Measurements from ENCODE around the gene CMTR2. TPM values are rescaled to one million over a fixed set of nuclear protein-coding genes. Genes with fewer than 3 reads are reported as not detected.

CMTR2 gene, protein sequence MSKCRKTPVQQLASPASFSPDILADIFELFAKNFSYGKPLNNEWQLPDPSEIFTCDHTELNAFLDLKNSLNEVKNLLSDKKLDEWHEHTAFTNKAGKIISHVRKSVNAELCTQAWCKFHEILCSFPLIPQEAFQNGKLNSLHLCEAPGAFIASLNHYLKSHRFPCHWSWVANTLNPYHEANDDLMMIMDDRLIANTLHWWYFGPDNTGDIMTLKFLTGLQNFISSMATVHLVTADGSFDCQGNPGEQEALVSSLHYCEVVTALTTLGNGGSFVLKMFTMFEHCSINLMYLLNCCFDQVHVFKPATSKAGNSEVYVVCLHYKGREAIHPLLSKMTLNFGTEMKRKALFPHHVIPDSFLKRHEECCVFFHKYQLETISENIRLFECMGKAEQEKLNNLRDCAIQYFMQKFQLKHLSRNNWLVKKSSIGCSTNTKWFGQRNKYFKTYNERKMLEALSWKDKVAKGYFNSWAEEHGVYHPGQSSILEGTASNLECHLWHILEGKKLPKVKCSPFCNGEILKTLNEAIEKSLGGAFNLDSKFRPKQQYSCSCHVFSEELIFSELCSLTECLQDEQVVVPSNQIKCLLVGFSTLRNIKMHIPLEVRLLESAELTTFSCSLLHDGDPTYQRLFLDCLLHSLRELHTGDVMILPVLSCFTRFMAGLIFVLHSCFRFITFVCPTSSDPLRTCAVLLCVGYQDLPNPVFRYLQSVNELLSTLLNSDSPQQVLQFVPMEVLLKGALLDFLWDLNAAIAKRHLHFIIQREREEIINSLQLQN
- total RNA-seq (22.5 TPM), polyA plus RNA-seq (ENCODE audit: insufficient read depth in 1 of 8, insufficient read length in 8 of 8, low replicate concordance in 1 of 8) (10 to 100 TPM; 17.2 to 28.9 (median 20.0) TPM)
- long read RNA-seq, donor 1, full-length matches to known transcripts: 1 of 1 reads
- long read RNA-seq, donor 1, partial matches to known transcripts: 0 of 1 reads
- long read RNA-seq, donor 1, other reads (novel, unspliced or antisense): 0 of 1 reads
- long read RNA-seq, donor 2, full-length matches to known transcripts: 1 of 1 reads
- long read RNA-seq, donor 2, partial matches to known transcripts: 0 of 1 reads
- long read RNA-seq, donor 2, other reads (novel, unspliced or antisense): 0 of 1 reads
- long read RNA-seq, donor 3, full-length matches to known transcripts: 5 of 5 reads
- long read RNA-seq, donor 3, partial matches to known transcripts: 0 of 5 reads
- long read RNA-seq, donor 3, other reads (novel, unspliced or antisense): 0 of 5 reads
- long read RNA-seq, donor 4, full-length matches to known transcripts: 4 of 4 reads
- long read RNA-seq, donor 4, partial matches to known transcripts: 0 of 4 reads
- long read RNA-seq, donor 4, other reads (novel, unspliced or antisense): 0 of 4 reads
- long read RNA-seq, donor 5, full-length matches to known transcripts: 5 of 5 reads
- long read RNA-seq, donor 5, partial matches to known transcripts: 0 of 5 reads
- long read RNA-seq, donor 5, other reads (novel, unspliced or antisense): 0 of 5 reads
- long read RNA-seq, donor 6, full-length matches to known transcripts: 3 of 3 reads
- long read RNA-seq, donor 6, partial matches to known transcripts: 0 of 3 reads
- long read RNA-seq, donor 6, other reads (novel, unspliced or antisense): 0 of 3 reads
- long read RNA-seq, donor 7, partial matches to known transcripts: 0 of 2 reads
- long read RNA-seq, donor 7, other reads (novel, unspliced or antisense): 0 of 2 reads
- long read RNA-seq, donor 8, full-length matches to known transcripts: 7 of 7 reads
- long read RNA-seq, donor 8, partial matches to known transcripts: 0 of 7 reads
- long read RNA-seq, donor 8, other reads (novel, unspliced or antisense): 0 of 7 reads
- long read RNA-seq, donor 9: 0 reads
- long read RNA-seq, donor 10, full-length matches to known transcripts: 4 of 4 reads
- long read RNA-seq, donor 10, partial matches to known transcripts: 0 of 4 reads
- long read RNA-seq, donor 10, other reads (novel, unspliced or antisense): 0 of 4 reads
- long read RNA-seq, donor 11, full-length matches to known transcripts: 1 of 1 reads
- long read RNA-seq, donor 11, partial matches to known transcripts: 0 of 1 reads
- long read RNA-seq, donor 11, other reads (novel, unspliced or antisense): 0 of 1 reads

DNA sequence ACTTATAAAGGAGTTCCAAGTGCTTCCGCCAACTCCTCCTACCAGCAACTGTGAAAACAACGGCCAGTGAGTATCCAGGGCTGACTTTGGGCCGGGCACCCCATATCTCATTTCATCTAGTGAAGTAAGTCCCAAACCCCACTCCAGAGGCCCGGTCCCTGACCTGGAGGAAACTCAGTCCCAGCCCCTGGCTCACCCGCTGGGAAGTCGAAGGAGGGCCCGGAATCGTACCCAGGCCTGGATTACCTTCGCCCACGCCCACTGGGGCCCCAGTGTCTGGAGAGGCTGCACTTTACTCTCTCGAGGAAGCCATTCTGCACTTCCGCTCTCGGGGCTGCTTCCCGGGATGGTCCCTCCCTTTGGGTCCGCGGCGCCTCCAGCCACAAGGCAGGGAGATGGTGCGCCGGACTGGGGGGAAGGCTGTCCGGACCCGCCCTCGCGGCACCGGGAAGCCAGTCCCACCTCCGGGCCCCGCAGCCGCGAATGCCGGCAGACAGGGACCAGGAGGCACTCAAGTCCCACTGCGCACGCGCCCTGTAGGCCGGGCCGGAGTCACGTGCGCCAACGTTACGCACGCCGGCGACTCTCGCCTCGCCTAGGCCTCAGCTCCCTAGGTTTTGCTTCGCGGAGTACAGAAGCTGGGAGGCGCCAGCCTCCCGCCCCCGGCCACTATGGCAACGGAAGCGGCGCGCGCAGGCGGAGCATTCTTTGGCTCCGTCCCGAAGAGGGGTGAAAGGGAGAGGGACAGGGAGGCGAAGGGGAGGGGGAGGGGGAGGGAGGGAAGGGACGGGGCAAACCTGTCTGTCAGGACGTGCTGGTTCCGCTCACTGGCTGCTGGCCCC is at the start of gene CMTR2:
TSS of gene CMTR2 (minus strand) at position 513 of the 842 bp plus-strand sequence. CDS start 3,482 bp downstream, outside the sequence.
- under 1% methylated on average over 44 of the region's 60 CpGs for WGBS (ENCODE audit: insufficient coverage)
- peak within 1 kb of the TSS; percentile 92 for H3K4me3 ChIP-seq (ENCODE audit: low read length)
- peaks cover 7% of the 10 kb centered on the region for H3K4me1 ChIP-seq (ENCODE audit: control insufficient read depth, insufficient read depth, low read length)

GRCh38 chr16:71338632-71339031 is 49.4 kb upstream of the CMTR2 start:
- no peaks in the 10 kb centered on the region for H3K4me1 ChIP-seq (ENCODE audit: control insufficient read depth, insufficient read depth, low read length)
- no peaks in the 10 kb centered on the region for H3K9me3 ChIP-seq (replicated peaks; ENCODE audit: control insufficient read depth, low read depth, low read length)
- H3K4me3 ChIP-seq (ENCODE audit: low read length): no peak overlapping the region
- no peak for DNase-seq
- no CpG with 5 or more reads among the region's 1 CpG for WGBS (ENCODE audit: insufficient coverage)
- no peak overlapping the region for H3K27ac ChIP-seq (ENCODE audit: low read length)
- H3K36me3 ChIP-seq (ENCODE audit: control insufficient read depth, insufficient read depth, low read length): no peaks in the 10 kb centered on the region
- no peaks in the 10 kb centered on the region for H3K27me3 ChIP-seq (ENCODE audit: control insufficient read depth, insufficient read depth, low read length)

More for the DNA sequence above, at the start of gene CMTR2:
- H3K36me3 ChIP-seq (ENCODE audit: control insufficient read depth, insufficient read depth, low read length): peaks cover 15% of the 10 kb centered on the region
- H3K27ac ChIP-seq (ENCODE audit: low read length): peak within 1 kb of the TSS; percentile 97
- peaks cover 3% of the 10 kb centered on the region for H3K27me3 ChIP-seq (ENCODE audit: control insufficient read depth, insufficient read depth, low read length)
- no peaks in the 10 kb centered on the region for H3K9me3 ChIP-seq (replicated peaks; ENCODE audit: control insufficient read depth, low read depth, low read length)
- peak; percentile 99 for DNase-seq

- no peaks in the 10 kb centered on the region for H3K9me3 ChIP-seq (replicated peaks; ENCODE audit: control insufficient read depth, low read depth, low read length)
- H3K36me3 ChIP-seq (ENCODE audit: control insufficient read depth, insufficient read depth, low read length): no peaks in the 10 kb centered on the region
- no peak for DNase-seq
- no peak overlapping the region for H3K4me3 ChIP-seq (ENCODE audit: low read length)
- 77% methylated on average over 2 of the region's 2 CpGs for WGBS (ENCODE audit: insufficient coverage)
- H3K4me1 ChIP-seq (ENCODE audit: control insufficient read depth, insufficient read depth, low read length): no peaks in the 10 kb centered on the region
- H3K27ac ChIP-seq (ENCODE audit: low read length): no peak overlapping the region
- no peaks in the 10 kb centered on the region for H3K27me3 ChIP-seq (ENCODE audit: control insufficient read depth, insufficient read depth, low read length)
Measured at GRCh38 chr16:71338193-71338592, 49.0 kb upstream of the CMTR2 start.

DNA sequence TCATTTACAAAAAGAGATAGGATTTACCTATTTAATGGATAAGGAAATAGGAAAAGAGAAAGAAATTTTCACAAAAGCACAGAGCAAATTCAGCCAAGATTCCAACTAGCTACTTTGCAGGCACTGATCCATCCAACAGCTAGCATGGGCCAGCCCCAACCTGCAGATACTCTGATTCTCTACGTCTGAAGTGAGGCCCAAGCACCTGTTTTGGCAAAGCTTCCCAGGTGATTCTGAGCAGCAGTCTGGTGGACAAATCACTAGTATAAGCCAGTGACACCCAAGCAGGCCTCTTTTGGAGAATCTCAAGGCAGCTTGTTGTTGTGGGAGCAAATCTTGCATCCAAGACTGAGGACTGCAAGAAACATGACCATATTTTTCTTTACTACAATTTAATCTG is 48.4 kb upstream of the CMTR2 start:
- H3K9me3 ChIP-seq (replicated peaks; ENCODE audit: control insufficient read depth, low read depth, low read length): no peaks in the 10 kb centered on the region
- H3K27me3 ChIP-seq (ENCODE audit: control insufficient read depth, insufficient read depth, low read length): no peaks in the 10 kb centered on the region
- no peak overlapping the region for H3K27ac ChIP-seq (ENCODE audit: low read length)
- no peaks in the 10 kb centered on the region for H3K4me1 ChIP-seq (ENCODE audit: control insufficient read depth, insufficient read depth, low read length)
- DNase-seq: no peak
- no peak overlapping the region for H3K4me3 ChIP-seq (ENCODE audit: low read length)
- 60% methylated on average over 1 of the region's 1 CpG for WGBS (ENCODE audit: insufficient coverage)
- no peaks in the 10 kb centered on the region for H3K36me3 ChIP-seq (ENCODE audit: control insufficient read depth, insufficient read depth, low read length)

GRCh38 chr16:71328151-71328550 is 38.9 kb upstream of the CMTR2 start:
- H3K4me1 ChIP-seq (ENCODE audit: control insufficient read depth, insufficient read depth, low read length): no peaks in the 10 kb centered on the region
- H3K27ac ChIP-seq (ENCODE audit: low read length): no peak overlapping the region
- no peaks in the 10 kb centered on the region for H3K36me3 ChIP-seq (ENCODE audit: control insufficient read depth, insufficient read depth, low read length)
- 86% methylated on average over 1 of the region's 3 CpGs for WGBS (ENCODE audit: insufficient coverage)
- H3K27me3 ChIP-seq (ENCODE audit: control insufficient read depth, insufficient read depth, low read length): no peaks in the 10 kb centered on the region
- no peaks in the 10 kb centered on the region for H3K9me3 ChIP-seq (replicated peaks; ENCODE audit: control insufficient read depth, low read depth, low read length)
- no peak for DNase-seq
- H3K4me3 ChIP-seq (ENCODE audit: low read length): no peak overlapping the region

GRCh38 chr16:71327720-71328119 is 38.5 kb upstream of the CMTR2 start:
- no peak overlapping the region for H3K4me3 ChIP-seq (ENCODE audit: low read length)
- H3K27me3 ChIP-seq (ENCODE audit: control insufficient read depth, insufficient read depth, low read length): no peaks in the 10 kb centered on the region
- no peaks in the 10 kb centered on the region for H3K9me3 ChIP-seq (replicated peaks; ENCODE audit: control insufficient read depth, low read depth, low read length)
- H3K27ac ChIP-seq (ENCODE audit: low read length): no peak overlapping the region
- no peaks in the 10 kb centered on the region for H3K4me1 ChIP-seq (ENCODE audit: control insufficient read depth, insufficient read depth, low read length)
- no peak for DNase-seq
- no peaks in the 10 kb centered on the region for H3K36me3 ChIP-seq (ENCODE audit: control insufficient read depth, insufficient read depth, low read length)

GRCh38 chr16:71319999-71320398 is 30.8 kb upstream of the CMTR2 start:
- Histone ChIP-seq H3K4me1 (ENCODE audit: control insufficient read depth, insufficient read depth, low read length) (no peaks in the 10 kb centered on the region), H3K27me3 (ENCODE audit: control insufficient read depth, insufficient read depth, low read length) (no peaks in the 10 kb centered on the region), H3K36me3 (ENCODE audit: control insufficient read depth, insufficient read depth, low read length) (no peaks in the 10 kb centered on the region), H3K4me3 (ENCODE audit: low read length) (no peak overlapping the region), H3K9me3 (replicated peaks; ENCODE audit: control insufficient read depth, low read depth, low read length) (no peaks in the 10 kb centered on the region), H3K27ac (ENCODE audit: low read length) (no peak overlapping the region)
- 61% methylated on average over 2 of the region's 4 CpGs for WGBS (ENCODE audit: insufficient coverage)
- no peak for DNase-seq

DNA sequence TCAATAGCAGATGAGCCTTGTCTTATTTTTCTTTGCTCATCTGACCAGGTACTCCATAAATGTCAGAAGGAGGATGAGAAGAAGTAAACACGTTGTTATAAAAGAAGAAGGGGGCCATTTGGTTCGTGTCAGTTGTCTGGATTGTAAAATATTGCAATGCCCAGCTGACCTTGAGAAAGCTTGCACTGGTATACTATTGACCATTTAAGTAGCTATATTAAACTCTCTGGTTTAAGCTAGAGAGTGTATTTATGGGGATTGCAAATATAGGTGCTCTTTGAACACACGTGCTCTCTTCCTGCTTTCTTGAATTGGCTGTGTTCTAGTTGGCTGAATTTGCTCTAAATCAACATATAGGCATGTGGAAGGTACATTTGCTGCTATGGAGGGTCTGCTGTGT is 26.1 kb upstream of the CMTR2 start:
- 0% methylated on average over 1 of the region's 3 CpGs for WGBS (ENCODE audit: insufficient coverage)
- H3K9me3 ChIP-seq (replicated peaks; ENCODE audit: control insufficient read depth, low read depth, low read length): no peaks in the 10 kb centered on the region
- H3K4me1 ChIP-seq (ENCODE audit: control insufficient read depth, insufficient read depth, low read length): no peaks in the 10 kb centered on the region
- no peak overlapping the region for H3K27ac ChIP-seq (ENCODE audit: low read length)
- DNase-seq: no peak
- H3K36me3 ChIP-seq (ENCODE audit: control insufficient read depth, insufficient read depth, low read length): no peaks in the 10 kb centered on the region
- H3K4me3 ChIP-seq (ENCODE audit: low read length): no peak overlapping the region
- H3K27me3 ChIP-seq (ENCODE audit: control insufficient read depth, insufficient read depth, low read length): peaks cover 5% of the 10 kb centered on the region
